CD4-positive, CD25-positive, alpha-beta regulatory T cell (primary cell): Measurements from ENCODE around the gene UPB1. TPM values are rescaled to one million over a fixed set of nuclear protein-coding genes. Genes with fewer than 3 reads are reported as not detected.
"Not testable (repeated sequence)": the region's sequence is repeated elsewhere in the genome, so short reads cannot be mapped to it uniquely, and the experiment has no call there.

ENCODE experiments used
- ATAC-seq, 2 donors: fragments of 150-1000 bp; cut with Tn5 transposase; one replicate each; pipeline ENCODE4 v1.10.0; 2021; ENCODE audit warnings: low read depth in 2 of 2, moderate number of reproducible peaks in 2 of 2, moderate library complexity in 1 of 2
- DNase-seq, 3 donors: peaks; one replicate each; pipeline versions ENCODE4 v3.0.0 to v3.0.0-alpha.2; 2012 to 2022; ENCODE audit warnings: mixed read lengths in 1 of 3
- H3K27ac ChIP-seq: one replicate; pipeline ENCODE4 v1.7.0; 2013; ENCODE audit warnings: mild to moderate bottlenecking, low read length; ENCODE audit not compliant: insufficient read depth, poor library complexity, severe bottlenecking
- H3K27me3 ChIP-seq: one replicate; pipeline ENCODE4 v1.7.0; 2013; ENCODE audit warnings: low read length; ENCODE audit not compliant: control insufficient read depth, insufficient read depth
- H3K36me3 ChIP-seq: one replicate; pipeline ENCODE4 v1.7.0; 2013; ENCODE audit warnings: mild to moderate bottlenecking, low read length, moderate library complexity; ENCODE audit not compliant: control insufficient read depth, insufficient read depth
- H3K4me1 ChIP-seq: 2 replicates; pipeline ENCODE4 v1.7.0; 2013; ENCODE audit warnings: mild to moderate bottlenecking, low read length; ENCODE audit not compliant: insufficient read depth, control insufficient read depth, poor library complexity, severe bottlenecking
- H3K4me3 ChIP-seq: one replicate; pipeline ENCODE4 v1.7.0; 2013; ENCODE audit warnings: low read depth, mild to moderate bottlenecking, low read length, moderate library complexity
- H3K9me3 ChIP-seq, 2 experiments: 1 replicate in 1 of 2; 2 replicates in 1 of 2; pipeline ENCODE4 v1.7.0; 2013; ENCODE audit warnings: low read length in 2 of 2, mild to moderate bottlenecking in 1 of 2, moderate library complexity in 1 of 2; ENCODE audit not compliant: control insufficient read depth in 2 of 2
- H3K27ac Mint-ChIP-seq, 3 donors: one replicate each; pipeline ENCODE4 v1.8.0; 2020 to 2022; ENCODE audit warnings: mild to moderate bottlenecking in 3 of 3, mixed read lengths in 3 of 3, moderate library complexity in 2 of 3
- H3K27me3 Mint-ChIP-seq: one replicate; pipeline ENCODE4 v1.8.0; 2022; ENCODE audit warnings: mild to moderate bottlenecking, mixed read lengths
- H3K36me3 Mint-ChIP-seq: one replicate; pipeline ENCODE4 v1.8.0; 2020; ENCODE audit warnings: mixed read lengths
- H3K4me1 Mint-ChIP-seq, 4 donors: one replicate each; pipeline ENCODE4 v1.8.0; 2020 to 2022; ENCODE audit warnings: mixed read lengths in 4 of 4, mild to moderate bottlenecking in 1 of 4
- H3K4me3 Mint-ChIP-seq, 4 donors: one replicate each; pipeline ENCODE4 v1.8.0; 2020 to 2022; ENCODE audit warnings: mild to moderate bottlenecking in 4 of 4, mixed read lengths in 4 of 4, moderate library complexity in 3 of 4
- H3K9me3 Mint-ChIP-seq, 7 donors: one replicate each; pipeline ENCODE4 v1.8.0; 2020 to 2022; ENCODE audit warnings: mixed read lengths in 7 of 7, mild to moderate bottlenecking in 3 of 7, moderate library complexity in 2 of 7
- polyA plus RNA-seq, 4 donors: library from polyadenylated mRNA; unstranded; fragments of 300-500 nt; fragmentation: Illumina TruSeq; gene quantifications; one replicate each; pipeline ENCODE4 v1.2.3, GENCODE V29; 2021
- total RNA-seq: library from RNA; stranded (reverse); gene quantifications from one replicate; pipeline ENCODE4 v1.2.3, GENCODE V29; 2022

The UPB1 gene
- total and polyA plus RNA-seq, 5 donors from 2014 or later: 3.8 TPM; not detected in 4

GRCh38 chr22:24552503-24553286, 57.6 kb downstream of the UPB1 start:
- peaks cover 22% of the 10 kb centered on the region for H3K36me3 Mint-ChIP-seq
- ATAC-seq, H3K27me3 Mint-ChIP-seq, H3K27me3 ChIP-seq, H3K9me3 Mint-ChIP-seq, H3K9me3 ChIP-seq: not testable (repeated sequence)
- peaks cover 0 to 57% (median 36%) of the 10 kb centered on the region in 4 donors for H3K4me1 Mint-ChIP-seq
- peaks cover 32% of the 10 kb centered on the region for H3K4me1 ChIP-seq
- H3K4me3 ChIP-seq: peak overlapping the region; percentile 4
- peaks cover 17% of the 10 kb centered on the region for H3K36me3 ChIP-seq
- H3K27ac ChIP-seq: peak overlapping the region; percentile 93
- H3K4me3 Mint-ChIP-seq: peak overlapping the region; percentile 34 to 99 (median 94)
- peak overlapping the region in 1 of 3 donors; percentile 99 for H3K27ac Mint-ChIP-seq
- peak in 1 of 3 donors; percentile 41 for DNase-seq

GRCh38 chr22:24553597-24554312, 58.6 kb downstream of the UPB1 start:
- no peaks in the 10 kb centered on the region for H3K27me3 ChIP-seq
- peak overlapping the region; percentile 86 for H3K4me3 ChIP-seq
- Mint-ChIP-seq H3K4me1 (peaks cover 4 to 68% (median 44%) of the 10 kb centered on the region in 4 donors), H3K36me3 (peaks cover 26% of the 10 kb centered on the region), H3K27me3 (no peaks in the 10 kb centered on the region), H3K4me3 (peak overlapping the region; percentile 92 to 99 (median 97)), H3K9me3 (no peaks in the 10 kb centered on the region), H3K27ac (peak overlapping the region; percentile 58 to 99 (median 93))
- DNase-seq (no peak), ATAC-seq (no peak)
- peaks cover 41% of the 10 kb centered on the region for H3K4me1 ChIP-seq
- peak overlapping the region; percentile 93 for H3K27ac ChIP-seq
- no peaks in the 10 kb centered on the region for H3K9me3 ChIP-seq
- peaks cover 21% of the 10 kb centered on the region for H3K36me3 ChIP-seq

GRCh38 chr22:24554313-24555164, 59.4 kb downstream of the UPB1 start, which contains the start of gene GUCD1:
Gene GUCD1 (minus strand): TSS chr22:24555138. CDS start chr22:24554991, 147 bp downstream.
- ATAC-seq (no peak), DNase-seq (peak; percentile 7 to 44 (median 19))
- Mint-ChIP-seq H3K27ac (peak within 1 kb of the TSS; percentile 97 to 99 (median 98)), H3K9me3 (no peaks in the 10 kb centered on the region), H3K4me1 (peaks cover 4 to 76% (median 48%) of the 10 kb centered on the region in 4 donors), H3K27me3 (no peaks in the 10 kb centered on the region), H3K36me3 (peaks cover 34% of the 10 kb centered on the region), H3K4me3 (peak within 1 kb of the TSS; percentile 96 to 99 (median 97))
- Histone ChIP-seq H3K27ac (peak within 1 kb of the TSS; percentile 93), H3K27me3 (no peaks in the 10 kb centered on the region), H3K4me1 (peaks cover 41% of the 10 kb centered on the region), H3K36me3 (peaks cover 26% of the 10 kb centered on the region), H3K4me3 (peak within 1 kb of the TSS; percentile 98), H3K9me3 (no peaks in the 10 kb centered on the region)

- peak within 1 kb of the TSS; percentile 98 for H3K4me3 ChIP-seq
- Mint-ChIP-seq H3K4me3 (peak within 1 kb of the TSS; percentile 96 to 99 (median 97)), H3K36me3 (peaks cover 31% of the 10 kb centered on the region), H3K4me1 (peaks cover 4 to 80% (median 49%) of the 10 kb centered on the region in 4 donors), H3K27me3 (no peaks in the 10 kb centered on the region), H3K27ac (peak within 1 kb of the TSS; percentile 97 to 99 (median 98)), H3K9me3 (no peaks in the 10 kb centered on the region)
- DNase-seq: peak; percentile 97 to 100 (median 99)
- peak within 1 kb of the TSS; percentile 93 for H3K27ac ChIP-seq
- H3K4me1 ChIP-seq: peaks cover 41% of the 10 kb centered on the region
- ATAC-seq: peak; percentile 86
- H3K36me3 ChIP-seq: peaks cover 26% of the 10 kb centered on the region
- no peaks in the 10 kb centered on the region for H3K9me3 ChIP-seq
- no peaks in the 10 kb centered on the region for H3K27me3 ChIP-seq
Observed at GRCh38 chr22:24555165-24556039, 60.3 kb downstream of the UPB1 start, which contains the start of gene SNRPD3. Gene SNRPD3 (plus strand): TSS chr22:24555999. CDS start chr22:24557675, 1,676 bp downstream.

- peaks cover 38% of the 10 kb centered on the region for H3K36me3 Mint-ChIP-seq
- H3K36me3 ChIP-seq: peaks cover 47% of the 10 kb centered on the region
- H3K27ac ChIP-seq: no peak overlapping the region
- H3K9me3 ChIP-seq: no peaks in the 10 kb centered on the region
- H3K4me3 ChIP-seq: no peak overlapping the region
- peaks cover 42% of the 10 kb centered on the region for H3K4me1 ChIP-seq
- peak overlapping the region; percentile 22 to 81 (median 52) for H3K4me3 Mint-ChIP-seq
- no peaks in the 10 kb centered on the region for H3K27me3 Mint-ChIP-seq
- H3K9me3 Mint-ChIP-seq: no peaks in the 10 kb centered on the region
- no peaks in the 10 kb centered on the region for H3K27me3 ChIP-seq
- DNase-seq (no peak), ATAC-seq (no peak)
- H3K27ac Mint-ChIP-seq: no peak overlapping the region
- peaks cover 9 to 76% (median 48%) of the 10 kb centered on the region in 4 donors for H3K4me1 Mint-ChIP-seq
Observed at GRCh38 chr22:24559471-24559870, 64.3 kb downstream of the UPB1 start.

- no peak overlapping the region for H3K4me3 Mint-ChIP-seq
- H3K27ac ChIP-seq: no peak overlapping the region
- H3K36me3 Mint-ChIP-seq: peaks cover 32% of the 10 kb centered on the region
Observed at GRCh38 chr22:24563246-24563645, 68.1 kb downstream of the UPB1 start.

More at GRCh38 chr22:24563246-24563645, 68.1 kb downstream of the UPB1 start:
- H3K27ac Mint-ChIP-seq: no peak overlapping the region
- H3K9me3 Mint-ChIP-seq: no peaks in the 10 kb centered on the region
- DNase-seq: no peak
- H3K4me1 Mint-ChIP-seq: peaks cover 13 to 72% (median 41%) of the 10 kb centered on the region in 4 donors
- peaks cover 19% of the 10 kb centered on the region for H3K4me1 ChIP-seq
- H3K9me3 ChIP-seq: no peaks in the 10 kb centered on the region
- no peaks in the 10 kb centered on the region for H3K27me3 ChIP-seq
- H3K4me3 ChIP-seq: no peak overlapping the region
- H3K27me3 Mint-ChIP-seq: no peaks in the 10 kb centered on the region
- peaks cover 63% of the 10 kb centered on the region for H3K36me3 ChIP-seq
- no peak for ATAC-seq
